Smooth muscle cell (in vitro differentiated cells): ENCODE measurements around the gene RPGRIP1L. TPM values are rescaled to one million over a fixed set of nuclear protein-coding genes. Genes with fewer than 3 reads are reported as not detected.

Experiments used
- DNase-seq: peaks from one replicate; lab custom pipeline; 2025; ENCODE audit not compliant: unreplicated experiment; lab: John Stamatoyannopoulos, UW
- H2AFZ ChIP-seq: fragments of 200-600 bp; sonication (generic); 2 replicates; pipeline ENCODE4 v1.6.0; 2016; ENCODE audit warnings: antibody characterized with exemption, low read depth, mild to moderate bottlenecking
- H3F3A ChIP-seq: fragments of 200-600 bp; sonication (generic); 2 replicates; pipeline ENCODE4 v1.6.0; 2017; ENCODE audit warnings: antibody characterized with exemption, low read depth
- H3K27ac ChIP-seq: fragments of 200-600 bp; sonication (generic); 2 replicates; pipeline ENCODE4 v1.5.1; 2016; ENCODE audit warnings: low read depth, mild to moderate bottlenecking
- H3K27me3 ChIP-seq: fragments of 200-600 bp; sonication (generic); 2 replicates; pipeline ENCODE4 v1.6.1; 2016; ENCODE audit warnings: low read depth, mild to moderate bottlenecking
- H3K36me3 ChIP-seq: fragments of 200-600 bp; sonication (generic); 2 replicates; pipeline ENCODE4 v1.5.1; 2016; ENCODE audit warnings: low read depth
- H3K4me1 ChIP-seq: fragments of 200-600 bp; sonication (generic); 2 replicates; pipeline ENCODE4 v1.5.1; 2016; ENCODE audit warnings: low read depth
- H3K4me2 ChIP-seq: fragments of 200-600 bp; sonication (generic); 2 replicates; pipeline ENCODE4 v1.6.0; 2016; ENCODE audit warnings: mild to moderate bottlenecking
- H3K4me3 ChIP-seq: fragments of 200-600 bp; sonication (generic); 2 replicates; pipeline ENCODE4 v1.5.1; 2016; ENCODE audit warnings: mild to moderate bottlenecking
- H3K79me2 ChIP-seq: fragments of 200-600 bp; sonication (generic); 2 replicates; pipeline ENCODE4 v1.6.0; 2016; ENCODE audit warnings: low read depth, mild to moderate bottlenecking
- H3K9ac ChIP-seq: fragments of 200-600 bp; sonication (generic); 2 replicates; pipeline ENCODE4 v1.6.0; 2016; ENCODE audit warnings: low read depth
- H3K9me3 ChIP-seq: fragments of 200-600 bp; sonication (generic); replicated peaks from 2 replicates; pipeline ENCODE4 v1.5.1; 2016; ENCODE audit warnings: low read depth
- H4K20me1 ChIP-seq: fragments of 200-600 bp; sonication (generic); 2 replicates; pipeline ENCODE4 v1.6.0; 2016; ENCODE audit warnings: low read depth
- WGBS: methylation state at CpG from one replicate; pipeline ENCODE4 v1.1.7; 2016; ENCODE audit warnings: low lambda C conversion rate; 5-methylcytosine and 5-hydroxymethylcytosine counted together
- polyA plus RNA-seq: library from polyadenylated mRNA; unstranded; fragments of >200 nt; fragmentation: Nextera tagmentation; extraction: Ambion mirVana; gene quantifications from 2 replicates; pipeline ENCODE4 v1.2.1, GENCODE V29; 2016
- total RNA-seq: library from RNA; depleted of rRNA; stranded (reverse); fragments of >200 nt; gene quantifications from 2 replicates; pipeline ENCODE4 v1.2.3, GENCODE V29; 2014
- TF ChIP-seq, protein P1 (sequence below): fragments of 200-600 bp; sonication (generic); IDR thresholded peaks from 2 replicates; pipeline ENCODE4 v1.5.1; 2017; ENCODE audit warnings: borderline replicate concordance, mild to moderate bottlenecking, antibody characterized with exemption; ENCODE audit not compliant: insufficient read depth, poor library complexity, severe bottlenecking

Gene RPGRIP1L
- total and polyA plus RNA-seq, 2 experiments from 2014 or later = 5.8 to 11.6 TPM

DNA sequence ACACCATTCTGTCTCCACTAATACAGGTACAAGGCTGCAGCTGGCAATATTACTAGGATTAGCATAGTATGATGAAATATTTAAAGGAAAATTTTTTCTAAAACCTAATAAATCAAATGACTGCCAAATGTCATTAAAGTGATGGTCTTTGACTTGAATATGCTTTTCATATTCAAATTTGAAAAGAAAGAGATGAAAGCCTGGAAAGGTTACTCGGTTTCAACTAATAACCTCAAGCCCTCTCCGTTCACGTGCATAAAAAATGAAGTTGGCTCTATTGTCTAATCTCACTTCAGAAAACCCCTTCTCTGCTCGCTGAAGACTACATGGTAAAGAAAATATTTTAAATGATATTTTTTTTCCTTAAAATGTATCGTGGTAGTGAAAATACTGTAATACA, 83.2 kb downstream of the RPGRIP1L start:
- DNase-seq = no peak
- Histone ChIP-seq H3K79me2 (no peaks in the 10 kb centered on the region), H3K9me3 (no peaks in the 10 kb centered on the region), H3K4me3 (no peak overlapping the region), H4K20me1 (no peaks in the 10 kb centered on the region), H3K27ac (no peak overlapping the region), H3F3A (no peaks in the 10 kb centered on the region), H3K27me3 (no peaks in the 10 kb centered on the region), H2AFZ (no peak overlapping the region), H3K4me2 (no peak overlapping the region), H3K9ac (no peak overlapping the region), H3K36me3 (no peaks in the 10 kb centered on the region), H3K4me1 (no peaks in the 10 kb centered on the region)
- TF ChIP-seq, protein P1, sequence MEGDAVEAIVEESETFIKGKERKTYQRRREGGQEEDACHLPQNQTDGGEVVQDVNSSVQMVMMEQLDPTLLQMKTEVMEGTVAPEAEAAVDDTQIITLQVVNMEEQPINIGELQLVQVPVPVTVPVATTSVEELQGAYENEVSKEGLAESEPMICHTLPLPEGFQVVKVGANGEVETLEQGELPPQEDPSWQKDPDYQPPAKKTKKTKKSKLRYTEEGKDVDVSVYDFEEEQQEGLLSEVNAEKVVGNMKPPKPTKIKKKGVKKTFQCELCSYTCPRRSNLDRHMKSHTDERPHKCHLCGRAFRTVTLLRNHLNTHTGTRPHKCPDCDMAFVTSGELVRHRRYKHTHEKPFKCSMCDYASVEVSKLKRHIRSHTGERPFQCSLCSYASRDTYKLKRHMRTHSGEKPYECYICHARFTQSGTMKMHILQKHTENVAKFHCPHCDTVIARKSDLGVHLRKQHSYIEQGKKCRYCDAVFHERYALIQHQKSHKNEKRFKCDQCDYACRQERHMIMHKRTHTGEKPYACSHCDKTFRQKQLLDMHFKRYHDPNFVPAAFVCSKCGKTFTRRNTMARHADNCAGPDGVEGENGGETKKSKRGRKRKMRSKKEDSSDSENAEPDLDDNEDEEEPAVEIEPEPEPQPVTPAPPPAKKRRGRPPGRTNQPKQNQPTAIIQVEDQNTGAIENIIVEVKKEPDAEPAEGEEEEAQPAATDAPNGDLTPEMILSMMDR = no peak
- WGBS = 94% methylated on average over 5 of the region's 5 CpGs

DNA sequence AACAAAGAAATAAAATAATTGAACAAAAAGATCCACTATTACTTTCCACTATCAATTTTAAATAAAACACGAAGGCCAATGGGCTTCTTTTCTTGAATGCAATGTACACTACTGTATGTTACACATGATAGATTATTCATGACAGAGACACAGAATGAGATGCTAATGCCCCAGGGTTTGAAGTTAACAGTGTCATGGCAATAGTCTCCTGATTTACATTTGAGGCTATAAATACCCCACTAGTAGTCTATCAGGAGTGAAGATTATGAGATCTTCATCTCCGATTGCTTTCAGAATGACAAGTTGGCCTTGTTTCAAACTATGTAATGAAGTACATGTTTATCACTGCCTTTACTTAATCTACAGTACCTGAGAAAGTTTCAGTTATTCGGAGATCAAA, 84.4 kb downstream of the RPGRIP1L start:
- WGBS = 93% methylated on average over 3 of the region's 3 CpGs

DNA sequence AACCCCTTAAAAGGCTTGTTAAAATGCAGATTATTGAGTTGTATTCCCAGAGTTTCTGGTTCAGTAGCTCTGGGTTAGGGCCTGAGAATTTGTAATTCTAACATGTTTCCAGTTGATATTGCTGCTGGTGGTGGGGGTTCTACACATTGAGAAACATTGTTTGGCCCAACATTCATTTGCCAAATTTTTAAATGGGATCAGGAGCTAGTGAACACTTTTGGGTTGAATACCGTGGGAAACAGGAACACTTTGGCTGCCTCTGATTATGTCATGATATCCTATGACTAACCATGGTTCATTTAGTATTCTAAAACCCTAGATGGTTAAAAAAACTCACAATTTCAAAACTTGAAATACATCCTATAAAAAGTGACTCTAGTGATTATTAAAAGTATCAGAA, 89.3 kb downstream of the RPGRIP1L start:
- Histone ChIP-seq H3K4me1 (no peaks in the 10 kb centered on the region), H3K9ac (no peak overlapping the region), H3K27me3 (peaks cover 4% of the 10 kb centered on the region), H2AFZ (no peak overlapping the region), H3K9me3 (no peaks in the 10 kb centered on the region), H3F3A (no peaks in the 10 kb centered on the region), H3K36me3 (no peaks in the 10 kb centered on the region), H4K20me1 (no peaks in the 10 kb centered on the region), H3K79me2 (no peaks in the 10 kb centered on the region), H3K4me3 (no peak overlapping the region), H3K27ac (no peak overlapping the region), H3K4me2 (no peak overlapping the region)
- WGBS = 82% methylated on average over 1 of the region's 1 CpG
- no peak for DNase-seq
- TF ChIP-seq, protein P1 = no peak

More for the DNA sequence above, 84.4 kb downstream of the RPGRIP1L start:
- H4K20me1 ChIP-seq = no peaks in the 10 kb centered on the region
- H3K27ac ChIP-seq = no peak overlapping the region
- H3K36me3 ChIP-seq = no peaks in the 10 kb centered on the region
- no peaks in the 10 kb centered on the region for H3K79me2 ChIP-seq
- no peak overlapping the region for H3K4me3 ChIP-seq
- H3F3A ChIP-seq = no peaks in the 10 kb centered on the region
- H2AFZ ChIP-seq = no peak overlapping the region
- H3K4me2 ChIP-seq = no peak overlapping the region
- DNase-seq = no peak
- TF ChIP-seq, protein P1 = no peak
- H3K9ac ChIP-seq = no peak overlapping the region
- H3K4me1 ChIP-seq = no peaks in the 10 kb centered on the region
- H3K9me3 ChIP-seq = no peaks in the 10 kb centered on the region
- no peaks in the 10 kb centered on the region for H3K27me3 ChIP-seq

DNA sequence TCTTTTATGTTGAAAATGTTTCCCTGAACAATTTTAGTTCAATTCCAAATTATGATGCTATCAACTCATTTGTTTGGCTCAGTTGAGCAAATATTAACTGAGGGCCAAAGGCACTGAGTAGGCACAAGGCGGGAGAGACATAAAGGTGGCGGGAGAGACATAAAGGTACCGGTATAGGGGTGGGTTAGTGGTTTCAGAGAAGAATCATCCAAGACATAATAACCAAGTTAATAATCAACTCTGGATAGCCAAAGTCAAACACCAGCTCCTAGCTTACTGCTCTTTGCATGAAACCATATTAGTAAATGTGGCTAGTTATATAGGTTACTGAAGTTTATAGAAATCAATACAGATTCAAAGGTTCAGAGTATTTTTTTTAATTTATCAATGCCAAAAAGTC, 91.7 kb downstream of the RPGRIP1L start:
- H3K4me3 ChIP-seq = no peak overlapping the region
- H3K4me1 ChIP-seq = no peaks in the 10 kb centered on the region
- H3K79me2 ChIP-seq = no peaks in the 10 kb centered on the region
- no peak overlapping the region for H3K27ac ChIP-seq
- no peak for DNase-seq
- peaks cover 7% of the 10 kb centered on the region for H3K27me3 ChIP-seq
- H3K9me3 ChIP-seq = no peaks in the 10 kb centered on the region
- no peaks in the 10 kb centered on the region for H3F3A ChIP-seq
- H2AFZ ChIP-seq = no peak overlapping the region
- no peak overlapping the region for H3K4me2 ChIP-seq
- H4K20me1 ChIP-seq = no peaks in the 10 kb centered on the region
- TF ChIP-seq, protein P1 = no peak
- H3K9ac ChIP-seq = no peak overlapping the region
- 93% methylated on average over 3 of the region's 3 CpGs for WGBS
- no peaks in the 10 kb centered on the region for H3K36me3 ChIP-seq
